GM23248 (cell line): ENCODE data around the gene MGP.

ENCODE experiments used
- EZH2 ChIP-seq: fragments of 200-600 bp; sonication (generic); IDR thresholded peaks from 2 replicates; pipeline ENCODE4 v1.6.1; 2018; ENCODE audit warnings: antibody characterized with exemption, mild to moderate bottlenecking; ENCODE audit not compliant: insufficient read depth, poor library complexity, severe bottlenecking
- EZH2phosphoT487 ChIP-seq: fragments of 200-600 bp; sonication (generic); IDR thresholded peaks from 2 replicates; pipeline ENCODE4 v1.6.1; 2018; ENCODE audit warnings: antibody characterized with exemption, moderate library complexity, mild to moderate bottlenecking, low read depth; ENCODE audit not compliant: insufficient read depth

DNA sequence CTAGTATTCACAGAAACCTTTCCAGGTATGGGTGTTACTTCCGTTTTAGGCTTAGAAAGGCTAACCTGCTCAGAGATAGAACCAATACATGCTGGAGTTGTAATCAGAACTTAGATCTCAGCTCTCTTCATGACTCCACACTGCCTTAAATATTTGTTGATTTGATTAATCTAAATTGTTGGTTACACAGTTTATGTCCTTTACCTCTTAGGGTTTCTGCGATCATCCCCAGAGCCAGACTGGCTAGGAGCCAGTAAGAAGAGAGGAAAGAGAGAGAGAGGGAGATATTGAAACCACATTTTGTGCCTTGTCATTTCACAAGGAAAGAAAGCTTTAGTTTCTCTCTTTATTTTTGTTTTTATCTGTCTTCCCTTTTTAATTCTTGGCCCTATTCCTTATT lies 16.8 kb upstream of the MGP start:
- TF ChIP-seq EZH2phosphoT487 (no peak), EZH2 (no peak)
